WI38 (cell line): ENCODE measurements around the gene NDUFB7.

Source experiments
- H3K4me3 ChIP-seq: 2 replicates; pipeline ENCODE4 v1.5.1; 2011; ENCODE audit warnings: low read depth, mild to moderate bottlenecking, control low read depth, low read length
- TF ChIP-seq, protein P1 (sequence below): IDR thresholded peaks from 2 replicates; pipeline ENCODE4 v1.5.1; 2012; ENCODE audit warnings: low read depth, mild to moderate bottlenecking, control low read depth, low read length

Gene NDUFB7

DNA sequence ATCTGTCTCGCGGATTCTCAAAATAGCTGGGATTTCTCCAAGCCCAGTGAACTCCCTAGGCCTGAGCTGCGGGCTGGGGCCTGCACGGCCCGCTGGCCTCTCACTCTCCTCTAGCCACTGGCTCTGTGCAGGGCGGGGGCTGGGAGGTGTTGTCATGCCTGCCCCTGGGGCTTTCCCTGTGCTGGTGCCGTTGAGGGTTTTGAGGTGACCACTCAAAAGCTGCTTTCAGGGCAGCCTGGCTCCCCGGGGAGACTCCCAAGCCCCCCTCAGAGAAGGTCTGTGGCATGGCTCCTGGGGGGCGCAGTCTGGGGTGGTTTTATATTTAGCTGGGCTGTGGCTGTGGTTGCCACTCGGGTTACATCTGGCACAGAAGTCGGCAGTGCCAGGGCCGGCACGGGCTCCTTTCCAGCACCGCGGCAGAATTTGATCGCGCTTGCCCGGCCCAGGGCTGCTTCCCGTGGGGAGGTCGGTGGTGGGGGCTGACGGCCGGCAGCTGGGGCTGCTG is 10.0 kb downstream of the NDUFB7 start:
- TF ChIP-seq, protein P1, sequence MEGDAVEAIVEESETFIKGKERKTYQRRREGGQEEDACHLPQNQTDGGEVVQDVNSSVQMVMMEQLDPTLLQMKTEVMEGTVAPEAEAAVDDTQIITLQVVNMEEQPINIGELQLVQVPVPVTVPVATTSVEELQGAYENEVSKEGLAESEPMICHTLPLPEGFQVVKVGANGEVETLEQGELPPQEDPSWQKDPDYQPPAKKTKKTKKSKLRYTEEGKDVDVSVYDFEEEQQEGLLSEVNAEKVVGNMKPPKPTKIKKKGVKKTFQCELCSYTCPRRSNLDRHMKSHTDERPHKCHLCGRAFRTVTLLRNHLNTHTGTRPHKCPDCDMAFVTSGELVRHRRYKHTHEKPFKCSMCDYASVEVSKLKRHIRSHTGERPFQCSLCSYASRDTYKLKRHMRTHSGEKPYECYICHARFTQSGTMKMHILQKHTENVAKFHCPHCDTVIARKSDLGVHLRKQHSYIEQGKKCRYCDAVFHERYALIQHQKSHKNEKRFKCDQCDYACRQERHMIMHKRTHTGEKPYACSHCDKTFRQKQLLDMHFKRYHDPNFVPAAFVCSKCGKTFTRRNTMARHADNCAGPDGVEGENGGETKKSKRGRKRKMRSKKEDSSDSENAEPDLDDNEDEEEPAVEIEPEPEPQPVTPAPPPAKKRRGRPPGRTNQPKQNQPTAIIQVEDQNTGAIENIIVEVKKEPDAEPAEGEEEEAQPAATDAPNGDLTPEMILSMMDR, result no peak
- H3K4me3 ChIP-seq, result no peak overlapping the region

DNA sequence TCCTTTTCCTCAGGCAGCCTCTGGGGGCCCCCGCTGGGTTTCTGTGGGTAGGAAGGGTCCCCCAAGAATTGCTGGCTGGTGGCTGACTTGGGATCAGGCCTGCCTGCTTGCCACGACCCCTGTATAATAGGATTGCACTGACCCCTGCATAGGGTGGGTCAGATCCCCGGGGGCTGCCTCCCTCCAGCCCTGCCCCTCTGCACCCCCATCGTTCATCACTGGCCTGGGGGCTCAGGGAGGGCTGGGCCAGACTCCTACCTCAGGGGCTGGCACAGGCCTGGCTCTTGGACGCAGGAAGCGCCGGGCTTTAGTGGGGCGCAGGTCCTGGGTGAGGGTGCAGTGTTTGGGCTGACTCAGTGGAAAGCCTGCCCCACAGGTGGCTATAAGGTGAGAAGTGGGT is 10.6 kb downstream of the NDUFB7 start:
- TF ChIP-seq, protein P1, result no peak

DNA sequence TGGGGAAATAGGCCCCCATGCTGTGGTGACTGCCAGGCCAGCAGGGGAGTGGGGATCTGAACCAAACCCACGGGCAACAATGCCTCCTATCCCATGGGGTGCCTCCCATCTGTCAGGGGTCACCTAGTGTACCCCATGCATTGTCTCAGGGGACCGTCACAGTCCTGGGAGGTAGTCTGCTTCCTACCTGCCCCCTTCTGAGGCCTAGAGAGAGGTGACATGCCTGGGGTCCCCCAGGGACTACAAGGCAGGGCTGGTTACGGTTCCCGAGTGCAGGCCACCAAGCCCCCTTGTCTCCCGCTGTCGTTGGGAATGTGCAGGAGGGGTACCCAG is 11.1 kb downstream of the NDUFB7 start:
- H3K4me3 ChIP-seq, result no peak overlapping the region
- TF ChIP-seq, protein P1, result no peak

More for the DNA sequence above, 10.6 kb downstream of the NDUFB7 start:
- H3K4me3 ChIP-seq, result no peak overlapping the region

DNA sequence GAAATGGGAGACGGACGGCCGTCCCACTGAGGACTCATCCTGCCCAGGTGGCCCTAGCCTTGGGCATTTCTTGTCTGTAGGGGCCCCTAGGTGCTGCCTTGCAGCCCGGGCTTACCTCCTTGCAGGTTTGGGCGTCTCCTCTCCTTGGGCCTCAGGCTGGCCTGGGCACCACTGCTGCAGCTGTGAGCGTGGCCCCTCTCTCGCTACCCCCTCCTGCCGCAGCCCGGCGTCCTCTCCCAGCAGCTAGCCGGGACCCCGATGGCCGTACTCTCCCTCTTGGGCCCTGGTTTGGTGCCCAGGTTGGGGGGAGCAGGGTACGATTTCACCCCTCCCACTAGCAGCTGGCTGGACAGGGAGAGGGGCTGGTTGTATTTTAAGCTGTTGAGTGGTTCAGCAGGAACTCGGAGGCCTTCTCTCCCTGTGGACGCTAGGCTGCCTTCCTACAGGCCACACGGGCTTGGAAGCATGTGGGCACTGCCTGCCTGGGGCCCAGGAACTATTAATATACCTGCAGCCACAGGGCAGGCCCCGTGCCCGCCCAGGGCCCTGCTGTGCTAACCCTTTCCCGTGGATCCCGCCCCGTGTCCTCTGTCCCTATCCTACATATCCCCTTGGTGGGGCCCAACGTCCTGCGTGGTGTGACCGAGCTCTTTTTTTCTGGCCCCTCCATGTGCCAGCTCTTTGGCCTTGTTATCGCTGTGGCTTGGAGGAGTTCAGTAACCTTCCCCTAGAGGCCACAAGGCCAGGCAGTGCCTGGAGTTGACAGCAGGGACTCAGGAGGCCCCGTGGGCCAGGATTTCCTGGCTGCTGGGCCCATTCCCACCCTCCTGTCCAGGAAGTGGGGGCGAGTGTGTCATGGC is 11.7 kb downstream of the NDUFB7 start:
- TF ChIP-seq, protein P1, result no peak
- no peak overlapping the region for H3K4me3 ChIP-seq

DNA sequence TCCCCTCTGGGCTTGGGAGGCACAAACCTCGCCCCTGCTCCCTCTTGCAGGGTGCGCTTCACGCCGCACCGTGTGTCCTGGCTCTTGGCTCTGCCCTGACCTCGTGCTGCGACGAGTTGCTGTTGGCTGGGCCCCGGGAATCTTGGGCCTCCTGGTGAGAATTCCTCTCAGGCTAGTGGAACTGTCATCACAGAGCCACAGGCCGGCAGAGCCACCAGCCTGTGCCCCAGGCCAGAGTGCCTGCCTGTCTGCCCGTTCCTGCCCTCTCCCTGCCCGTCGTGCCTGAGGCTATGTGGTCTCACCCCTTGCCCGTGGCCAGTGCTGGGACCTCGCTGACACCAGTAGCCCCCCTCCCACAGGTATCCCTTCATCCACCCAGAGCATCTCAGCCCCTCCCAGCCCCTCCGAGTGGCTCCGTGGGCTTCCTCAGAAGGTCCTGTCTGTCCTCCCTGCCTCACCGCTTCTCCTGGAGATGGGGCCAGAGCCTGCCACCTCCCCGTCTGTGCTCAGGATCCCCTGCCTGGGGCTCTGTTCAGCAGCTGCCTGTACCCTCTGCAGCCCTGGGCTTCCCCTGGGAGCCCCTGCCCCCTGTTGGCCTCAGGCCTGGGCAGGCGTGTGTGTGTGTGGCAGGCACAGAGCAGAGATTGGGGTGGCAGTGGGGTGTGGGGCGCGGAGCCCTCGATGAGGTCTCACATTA is 13.3 kb downstream of the NDUFB7 start:
- TF ChIP-seq, protein P1, result no peak
- no peak overlapping the region for H3K4me3 ChIP-seq

DNA sequence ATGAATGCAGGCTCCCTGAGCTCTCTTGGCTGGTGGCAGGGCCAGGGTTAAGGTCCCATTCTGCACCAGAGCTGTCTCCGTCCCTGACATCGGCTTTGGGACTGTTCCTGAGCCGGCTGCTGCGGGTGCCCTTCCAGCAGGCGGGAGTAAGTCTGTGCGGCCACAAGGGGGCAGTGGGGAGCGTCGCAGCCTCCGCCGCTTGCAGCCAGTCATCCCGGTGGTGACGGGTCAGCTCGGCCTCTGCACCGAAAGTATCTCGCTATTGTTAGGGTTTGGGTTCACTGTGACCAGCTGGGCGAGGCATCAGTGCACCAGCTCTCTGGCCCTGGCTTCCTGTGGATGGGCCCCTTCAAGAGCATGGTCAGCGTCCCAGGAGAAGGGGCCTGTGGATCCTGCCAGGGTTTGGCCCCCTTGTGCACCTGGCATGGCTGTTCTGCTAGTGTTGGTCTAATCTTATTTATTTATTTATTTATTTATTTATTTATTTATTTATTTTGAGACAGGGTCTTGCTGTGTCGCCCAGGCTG is 15.1 kb downstream of the NDUFB7 start:
- no peak overlapping the region for H3K4me3 ChIP-seq
- TF ChIP-seq, protein P1, result peak; percentile 96
